ENCODE measurements around the gene UMAD1.
A peak's percentile ranks its signal among the peaks of the same experiment; 100 is the strongest.

Gene UMAD1

DNA sequence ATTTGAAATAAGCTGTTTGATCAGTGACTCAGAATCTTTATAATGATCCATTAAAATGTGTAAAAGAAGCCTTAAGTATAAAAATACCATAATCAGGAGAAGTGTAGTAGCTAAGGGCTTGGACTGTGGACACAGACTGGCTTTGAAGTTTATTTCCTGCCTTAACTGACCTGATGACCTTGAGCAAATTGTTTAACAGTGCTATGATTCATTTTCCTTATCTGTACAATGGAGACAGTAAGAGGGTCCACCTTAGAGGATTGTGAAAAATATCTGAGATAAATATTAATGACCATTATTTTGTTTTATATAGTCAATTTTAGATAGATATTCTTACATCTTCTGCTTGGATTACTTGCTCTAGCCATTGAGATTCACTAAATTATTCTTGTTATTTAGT is 91.2 kb downstream of the UMAD1 start:
- DNase-seq = no peak

DNA sequence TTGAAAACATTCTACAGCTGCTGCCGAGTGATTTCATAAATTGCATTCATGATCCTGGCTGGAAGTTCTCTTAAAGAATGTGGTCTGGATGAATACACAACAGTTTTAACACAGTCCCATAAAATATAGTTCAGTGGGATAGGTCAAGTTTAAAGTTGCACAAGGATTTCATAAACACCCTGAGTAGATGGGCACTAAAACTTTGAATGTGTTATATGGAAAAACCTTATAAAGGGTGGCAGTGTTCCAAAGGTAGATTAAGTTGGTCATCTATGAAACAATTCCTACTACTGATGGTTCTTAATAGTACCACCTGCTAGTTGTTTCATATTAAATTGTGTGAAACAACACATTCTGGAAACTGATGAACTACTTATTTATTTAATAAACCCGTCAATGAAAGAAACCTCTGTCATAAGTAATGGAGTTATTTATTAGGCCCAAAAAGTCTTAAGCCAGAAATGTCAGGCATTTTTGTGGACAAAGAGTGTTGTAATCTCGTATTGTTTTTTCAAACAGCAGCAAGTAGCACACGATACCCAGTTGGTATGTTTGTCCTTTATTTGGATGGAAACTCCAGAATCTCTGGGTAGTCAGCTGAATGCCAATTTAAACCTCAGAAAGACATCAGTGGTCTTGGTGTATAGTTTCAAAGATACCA is 92.2 kb downstream of the UMAD1 start:
- DNase-seq = peak; percentile 54

DNA sequence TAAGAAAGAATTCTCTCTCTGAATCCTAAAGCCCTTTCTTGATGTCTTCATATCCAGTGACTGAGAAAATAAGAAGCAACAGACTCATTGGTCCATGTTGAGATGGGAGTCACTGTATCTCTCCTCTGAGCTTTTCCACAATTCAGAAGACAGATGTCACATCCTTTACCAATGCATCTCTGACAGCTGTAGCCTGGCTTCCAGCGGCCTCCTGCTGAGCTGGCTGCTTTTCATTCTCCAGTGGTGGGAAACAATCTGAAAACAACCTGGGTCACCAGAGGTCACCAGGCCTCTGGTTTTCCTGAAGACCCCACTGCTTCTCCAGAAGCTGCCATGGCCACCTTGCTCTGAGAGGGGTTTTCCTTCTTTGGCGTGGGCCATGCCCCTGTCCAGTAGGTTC is 96.1 kb downstream of the UMAD1 start:
- no peak for DNase-seq

DNA sequence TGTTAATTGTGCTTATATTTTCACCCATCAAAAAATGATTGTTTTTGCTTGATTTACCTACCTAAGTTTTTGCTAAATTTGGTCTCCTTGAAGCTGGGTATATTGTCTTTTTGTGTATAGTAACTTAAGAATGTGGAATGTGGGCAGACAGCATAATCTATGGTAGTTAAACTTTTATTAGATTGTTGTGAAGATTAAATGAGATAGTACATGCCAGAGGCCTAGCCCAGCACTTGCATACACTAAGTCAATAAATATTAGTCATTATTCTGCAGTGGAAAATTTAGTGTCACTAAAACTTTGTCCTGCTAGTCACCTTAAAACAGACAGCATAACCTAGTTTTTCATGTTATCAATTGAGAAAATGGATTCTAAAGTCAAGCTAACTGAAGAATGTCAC is 97.1 kb downstream of the UMAD1 start:
- DNase-seq = no peak

DNA sequence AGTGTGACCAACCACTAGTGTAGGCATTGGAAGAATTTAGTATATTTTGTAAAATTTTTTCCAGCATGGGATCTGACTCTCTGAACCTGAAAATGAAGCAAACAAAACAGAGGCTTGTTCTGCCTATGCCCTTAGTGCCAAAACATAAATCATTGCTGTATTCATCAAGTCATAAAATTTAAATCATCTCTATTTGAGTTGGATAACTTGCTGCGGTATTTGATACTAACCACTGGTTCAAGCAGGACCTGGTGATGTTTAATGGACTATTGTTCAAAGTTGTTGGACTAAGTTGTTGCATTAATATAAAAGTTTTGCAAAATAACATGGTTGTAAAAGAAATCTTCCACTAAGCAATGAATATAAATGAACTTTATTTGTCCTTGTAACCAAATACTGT is 97.6 kb downstream of the UMAD1 start:
- DNase-seq = no peak

DNA sequence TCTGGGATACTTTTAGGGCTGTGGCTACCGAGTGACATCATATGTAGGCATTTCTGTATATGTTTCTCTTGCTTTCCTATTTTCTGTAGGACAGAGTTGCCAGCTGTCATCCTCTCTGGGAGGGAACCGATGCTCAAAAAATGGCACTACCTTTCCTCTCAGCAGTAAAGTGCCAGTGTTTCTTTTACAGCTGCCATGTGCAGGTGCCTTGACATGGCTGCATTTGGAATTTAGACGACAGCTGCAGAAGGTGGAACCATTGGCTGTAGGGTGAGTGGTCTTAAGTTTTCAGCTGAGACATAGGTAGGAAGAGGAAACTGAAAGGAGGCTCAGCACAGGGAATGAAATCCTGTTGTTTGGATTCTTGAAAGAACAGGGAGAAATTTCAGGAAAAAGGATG is 98.1 kb downstream of the UMAD1 start:
- no peak for DNase-seq

DNA sequence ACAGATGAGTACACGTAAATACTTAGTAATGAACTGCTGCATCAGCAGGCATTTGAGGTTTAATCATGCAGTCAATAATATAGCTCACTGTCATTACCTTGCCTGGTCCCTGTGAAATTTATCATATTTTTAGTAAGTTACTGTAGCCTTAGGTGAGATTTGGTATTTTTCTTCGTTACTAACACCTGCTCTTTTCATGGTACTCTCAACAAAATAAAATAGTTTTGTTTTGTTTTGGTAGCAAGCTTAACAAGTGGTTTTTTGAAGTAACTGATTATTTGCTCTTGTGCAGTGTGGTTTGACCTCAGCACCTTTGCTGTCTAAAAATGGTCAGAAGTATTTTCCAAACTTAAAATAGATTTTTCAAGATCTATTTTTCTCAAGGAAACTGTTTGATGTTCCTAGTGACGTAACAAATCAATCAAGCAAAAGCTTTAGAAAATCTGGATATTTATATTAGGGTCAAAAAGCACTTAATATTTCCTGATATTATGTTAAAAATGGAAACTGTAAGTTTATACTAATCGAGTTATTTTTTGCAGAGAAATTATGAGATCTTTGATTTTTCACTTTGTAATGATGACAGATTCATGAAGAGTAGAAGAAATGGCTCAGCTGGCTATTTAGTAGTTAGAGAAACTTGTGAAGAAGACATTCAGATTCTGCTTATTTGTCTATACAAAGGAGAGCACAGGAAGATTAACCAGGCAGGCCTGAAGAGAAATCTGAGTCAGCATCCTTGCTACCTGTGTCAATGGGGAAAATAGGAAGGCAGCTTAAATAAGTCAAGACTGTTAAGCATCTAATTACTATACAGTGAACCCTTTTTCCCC is 98.9 kb downstream of the UMAD1 start:
- DNase-seq = no peak

DNA sequence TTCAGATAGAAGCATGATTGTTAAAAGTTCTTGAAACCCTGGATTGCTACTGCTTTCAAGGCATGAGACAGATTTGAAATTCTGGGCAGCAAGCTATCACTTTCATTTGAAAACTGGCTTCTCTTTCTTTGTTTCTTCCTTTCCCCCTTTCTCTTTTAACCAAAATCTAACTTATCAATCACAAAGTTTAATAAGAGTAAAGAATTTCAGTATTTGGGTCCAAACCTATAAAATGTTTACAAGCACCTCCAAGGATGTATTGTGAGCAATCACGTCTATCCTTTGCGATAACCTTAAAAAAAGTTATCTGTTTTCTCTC is 99.4 kb downstream of the UMAD1 start:
- DNase-seq = no peak

DNA sequence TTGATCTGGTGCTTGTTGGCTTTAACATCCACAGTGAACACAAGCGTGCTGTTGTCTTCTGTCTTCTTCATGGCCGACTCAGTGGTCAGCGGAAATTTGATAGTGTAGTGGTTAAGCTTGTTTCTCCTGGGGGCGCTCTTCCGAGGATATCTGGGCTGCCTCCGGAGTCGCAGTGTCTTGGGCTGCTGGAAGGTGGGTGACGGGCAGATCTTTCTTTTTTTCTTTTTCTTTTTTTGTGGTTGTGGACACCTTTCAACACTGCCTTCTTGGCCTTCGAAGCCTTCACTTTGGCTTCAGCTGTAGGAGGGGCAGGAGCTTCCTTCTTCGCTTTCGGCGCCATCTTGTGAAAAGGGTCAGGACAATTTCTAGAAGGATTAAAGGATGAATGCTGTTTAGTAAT is 101.7 kb downstream of the UMAD1 start:
- DNase-seq = no peak

DNA sequence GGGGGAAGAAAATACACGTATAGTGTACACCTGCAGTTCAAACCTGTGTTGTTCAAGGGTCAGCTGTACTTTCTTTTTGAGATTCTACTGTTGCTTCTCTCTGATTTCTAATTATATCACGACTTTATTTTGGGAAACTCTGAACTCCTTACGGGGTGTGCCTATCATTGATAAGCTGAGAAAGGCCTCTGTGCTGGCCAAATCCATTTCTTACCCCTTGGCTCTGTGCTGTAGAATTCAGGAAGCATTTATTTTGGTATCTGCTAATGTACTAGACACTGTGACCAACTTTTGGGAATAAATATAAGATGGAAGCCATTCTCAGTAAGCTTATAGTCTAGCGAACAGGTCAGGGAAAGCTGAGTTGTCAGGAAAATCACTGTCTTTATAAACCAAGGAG is 104.7 kb downstream of the UMAD1 start:
- no peak for DNase-seq

DNA sequence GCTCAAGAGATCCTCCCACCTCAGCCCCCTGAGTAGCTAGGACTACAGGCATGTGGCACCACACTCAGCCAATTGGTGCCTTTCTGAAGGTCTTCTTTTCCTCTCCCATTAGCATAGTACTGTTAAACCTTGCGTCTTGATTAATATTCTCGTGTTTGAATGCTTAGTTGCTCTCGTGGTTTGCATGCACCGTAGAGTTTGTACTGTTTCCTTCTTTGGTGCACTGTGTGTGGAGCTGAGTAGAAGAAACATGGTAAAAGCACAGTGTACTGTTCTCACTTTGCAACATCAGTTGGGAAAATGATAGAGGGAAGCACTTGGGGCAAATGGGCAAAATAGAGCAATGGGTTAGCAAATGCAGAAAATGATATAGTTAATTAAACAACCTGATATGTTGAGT is 105.4 kb downstream of the UMAD1 start:
- DNase-seq = no peak

DNA sequence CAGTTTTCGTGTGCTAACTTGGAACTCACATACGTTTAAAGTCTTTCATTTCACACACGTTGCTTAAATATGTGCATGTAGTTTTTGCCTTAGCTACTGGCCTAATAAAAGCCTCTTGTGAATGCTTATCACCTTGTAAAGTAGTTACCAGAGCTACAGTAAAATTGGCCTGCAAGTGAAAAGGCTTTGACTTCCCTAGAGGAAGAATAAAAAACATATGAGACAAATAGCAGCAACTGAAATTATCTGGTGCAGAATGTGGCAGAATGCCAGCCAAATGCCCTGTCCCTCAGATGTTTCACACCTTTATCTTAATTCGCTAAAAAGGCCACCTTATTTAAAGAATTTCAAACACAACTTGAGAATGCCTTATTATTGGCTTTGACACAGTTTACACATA is 105.9 kb downstream of the UMAD1 start:
- DNase-seq = no peak

DNA sequence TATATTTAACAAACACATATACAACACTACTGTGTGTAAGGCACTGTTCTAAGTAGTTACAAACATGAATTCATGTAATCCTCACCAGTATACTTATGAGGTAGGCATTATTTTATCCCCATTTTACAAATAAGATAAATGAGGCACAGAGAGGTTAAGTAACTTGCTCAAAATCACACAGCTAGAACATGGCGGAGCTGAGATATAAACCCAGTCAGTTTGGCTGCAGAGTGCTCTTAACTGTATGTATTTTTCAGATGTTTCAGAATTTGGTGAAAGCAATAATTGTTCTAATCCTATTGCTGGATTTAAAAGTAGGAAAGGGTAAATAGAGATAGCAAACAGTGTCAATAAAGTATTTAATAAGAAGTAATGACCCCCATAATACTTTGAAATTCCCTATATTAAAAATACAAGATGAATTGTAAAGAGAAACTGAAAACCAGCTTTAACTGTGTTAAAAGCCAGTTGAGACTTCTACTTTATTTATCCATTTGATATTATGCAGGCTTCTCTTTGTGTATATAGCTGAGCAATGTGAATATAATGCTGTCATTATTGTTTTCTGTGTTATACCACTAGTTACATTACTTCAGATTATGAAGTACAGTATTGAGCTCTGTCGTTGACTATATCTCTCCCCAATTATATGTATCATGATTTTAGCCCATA is 110.2 kb downstream of the UMAD1 start:
- DNase-seq = no peak

DNA sequence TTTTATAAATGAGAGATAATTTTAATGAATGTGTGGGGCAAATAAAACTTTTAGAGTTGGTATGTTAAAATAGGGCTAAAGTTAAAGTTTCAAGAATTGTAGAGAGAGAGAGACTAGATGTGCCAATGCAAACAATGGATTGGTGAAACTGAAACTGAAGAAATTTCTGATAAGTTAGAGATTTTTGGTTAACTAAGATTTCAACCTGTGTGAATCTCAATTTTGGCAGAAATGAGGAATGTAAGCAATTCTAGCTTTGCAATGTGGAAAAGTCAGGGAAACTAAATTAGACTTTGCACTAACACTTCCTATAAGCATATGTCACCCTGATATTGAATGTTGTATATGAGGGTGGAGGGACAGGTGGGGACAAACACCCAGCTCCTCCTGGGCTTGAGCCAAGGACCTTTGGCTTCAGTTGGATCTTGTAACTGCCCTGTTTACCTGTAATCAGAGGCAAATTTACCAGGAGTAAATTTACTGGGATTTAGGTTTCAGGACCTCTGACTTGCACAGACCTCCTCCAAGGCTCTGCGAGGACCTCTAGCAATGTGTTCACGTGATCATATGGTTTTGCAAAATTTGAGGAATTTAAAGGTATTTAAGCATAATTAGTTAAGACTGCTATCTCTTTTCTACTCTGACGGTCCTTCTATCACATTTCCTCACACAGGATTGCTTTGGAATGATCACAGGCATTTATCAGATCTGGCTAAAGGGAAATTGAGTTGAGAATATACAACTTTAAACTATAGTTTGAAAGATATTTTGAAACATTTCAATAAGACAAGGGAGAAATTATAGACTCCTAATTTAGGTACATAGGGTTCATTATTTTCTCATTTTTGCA is 110.9 kb downstream of the UMAD1 start:
- DNase-seq = no peak

DNA sequence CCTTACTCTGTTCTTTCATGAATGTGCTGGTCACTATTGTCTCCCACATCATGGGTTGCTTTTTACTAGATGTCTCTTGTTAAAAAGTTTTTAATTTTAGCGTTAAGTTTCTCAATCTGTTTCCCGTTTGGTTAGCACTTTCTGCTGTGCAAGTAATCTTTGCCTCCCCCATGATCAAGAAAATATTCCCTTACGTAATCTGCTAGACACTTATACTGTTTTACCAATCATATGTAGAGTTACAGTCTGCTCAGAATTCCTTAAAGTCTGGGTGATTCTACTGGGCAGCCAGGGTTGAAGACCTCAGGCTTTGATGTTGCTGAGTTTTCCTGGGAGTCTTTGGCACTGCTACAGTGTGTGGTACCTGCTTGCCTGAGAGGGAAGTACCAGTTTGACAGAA is 116.0 kb downstream of the UMAD1 start:
- no peak for DNase-seq

DNA sequence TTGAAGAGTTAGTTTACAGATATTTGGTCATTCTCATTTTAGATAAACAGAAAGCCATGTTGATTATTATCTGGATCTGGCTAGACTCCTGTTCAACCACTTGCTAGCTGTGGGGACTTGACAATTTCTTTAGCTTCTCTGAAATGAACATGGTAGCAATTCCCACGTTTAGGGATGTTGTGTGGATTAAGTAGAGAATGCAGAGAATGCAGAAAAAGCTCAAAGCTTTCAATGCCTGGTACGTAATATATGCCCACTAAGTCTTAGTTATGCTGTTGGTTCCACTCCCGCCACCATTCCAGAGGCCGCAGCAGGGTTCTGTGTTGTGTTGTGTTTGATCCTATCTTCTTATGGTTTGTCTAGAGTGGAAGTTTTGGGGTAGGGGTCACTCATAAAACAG is 117.0 kb downstream of the UMAD1 start:
- no peak for DNase-seq

DNA sequence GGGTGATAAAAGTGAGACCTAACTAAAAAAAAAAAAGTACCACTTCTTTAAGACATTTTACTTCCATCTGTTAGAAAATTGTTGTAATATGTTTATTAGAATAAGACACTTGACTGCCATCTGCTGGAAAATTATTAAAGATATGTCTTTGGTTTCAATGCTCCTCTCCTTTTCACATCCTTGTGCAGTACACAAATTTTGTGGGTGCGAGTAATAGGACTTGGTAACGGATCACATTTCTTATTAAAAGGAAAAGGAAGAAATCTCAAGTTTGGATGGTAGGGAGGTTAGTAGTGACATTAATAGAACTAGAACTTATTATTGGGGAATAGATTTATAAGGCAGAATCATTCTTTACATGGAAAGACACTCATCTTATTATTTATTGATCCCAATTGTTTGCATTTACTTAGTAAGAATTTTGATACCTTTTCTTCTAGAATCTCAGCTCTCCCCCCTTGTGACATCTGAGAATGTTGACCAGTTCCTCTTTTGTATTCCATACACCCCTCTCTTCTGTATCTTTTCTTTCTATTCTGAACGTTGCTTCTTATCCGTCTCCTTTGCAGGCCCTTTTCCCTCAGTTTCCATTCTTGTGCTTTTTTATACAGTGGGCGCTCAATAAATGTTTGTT is 120.9 kb downstream of the UMAD1 start:
- DNase-seq = peak; percentile 58

DNA sequence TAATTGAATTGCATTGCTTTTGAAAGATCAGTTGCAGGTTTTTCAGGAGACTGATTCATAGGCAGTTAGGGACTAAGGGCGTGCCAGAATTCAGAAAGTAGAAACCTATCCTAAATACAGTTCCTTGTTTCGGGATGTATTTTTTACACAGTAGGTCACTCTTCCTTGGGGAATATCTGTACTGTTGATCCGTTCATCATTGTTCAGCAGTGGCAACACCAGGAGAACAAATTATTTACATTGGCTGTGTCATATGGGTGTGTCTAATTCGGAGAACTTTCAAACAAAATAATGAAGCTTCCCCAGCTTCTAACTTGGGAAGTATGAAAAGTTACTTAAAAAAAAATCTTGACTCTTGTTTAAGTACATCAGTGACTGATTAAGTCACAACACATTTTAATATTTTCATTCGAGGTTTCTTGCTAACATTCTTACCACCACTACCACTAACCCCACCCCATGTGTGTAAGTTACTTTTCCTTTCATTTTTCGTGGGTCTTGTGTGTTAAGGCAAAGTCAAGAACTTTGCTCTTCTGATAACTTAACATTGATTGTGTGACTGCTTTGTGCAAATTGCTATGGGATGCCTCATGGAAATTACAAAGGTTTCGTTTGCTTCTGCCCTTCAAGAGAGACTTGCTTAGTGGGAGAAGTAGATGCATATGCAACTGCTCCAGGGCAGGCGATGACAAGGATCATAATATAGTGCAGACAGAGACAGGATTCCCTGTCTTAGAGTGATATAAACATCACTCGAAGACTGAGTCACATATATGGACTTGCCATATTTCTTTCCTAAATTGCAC is 121.6 kb downstream of the UMAD1 start:
- peak; percentile 87 for DNase-seq

DNA sequence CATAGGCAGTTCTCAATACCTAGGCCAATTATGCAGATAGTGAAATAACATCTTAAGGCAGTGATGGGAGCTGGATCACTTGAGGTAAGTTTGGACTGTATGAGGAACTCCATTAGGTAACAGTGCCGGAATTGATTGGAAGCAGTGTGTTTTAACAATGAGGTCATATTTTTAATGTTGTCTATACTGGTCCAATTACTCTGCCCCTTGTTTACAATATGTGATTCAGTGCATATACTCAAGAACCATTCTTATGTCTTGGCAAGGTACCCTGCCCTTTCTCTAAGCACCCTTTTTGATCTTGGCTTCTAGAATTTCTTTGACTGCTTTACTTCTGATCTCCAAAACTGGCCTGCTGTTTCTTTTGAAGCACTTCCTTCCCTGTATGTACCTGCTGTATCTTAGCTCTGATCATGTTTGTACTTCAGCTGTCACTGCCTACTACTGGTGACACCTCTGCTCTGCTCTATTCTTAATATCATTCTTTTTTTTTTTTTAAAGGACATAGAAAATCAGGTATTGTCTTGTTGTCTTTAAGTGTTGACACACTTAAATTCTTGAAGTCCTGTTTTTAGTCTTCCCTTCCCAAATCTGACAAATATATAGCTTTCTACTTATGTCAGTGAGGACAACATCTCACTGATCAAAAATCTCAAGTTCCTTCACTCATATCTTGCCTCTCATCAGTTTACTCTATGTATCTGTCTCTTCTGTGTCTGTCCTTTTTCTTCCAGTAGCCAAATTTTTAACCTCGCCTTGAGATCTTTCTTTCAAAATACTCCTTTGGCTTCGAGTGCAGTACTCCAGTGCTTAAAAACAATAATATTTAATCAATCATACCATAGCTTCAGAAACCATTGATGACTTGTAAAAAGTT is 124.2 kb downstream of the UMAD1 start:
- DNase-seq = no peak

DNA sequence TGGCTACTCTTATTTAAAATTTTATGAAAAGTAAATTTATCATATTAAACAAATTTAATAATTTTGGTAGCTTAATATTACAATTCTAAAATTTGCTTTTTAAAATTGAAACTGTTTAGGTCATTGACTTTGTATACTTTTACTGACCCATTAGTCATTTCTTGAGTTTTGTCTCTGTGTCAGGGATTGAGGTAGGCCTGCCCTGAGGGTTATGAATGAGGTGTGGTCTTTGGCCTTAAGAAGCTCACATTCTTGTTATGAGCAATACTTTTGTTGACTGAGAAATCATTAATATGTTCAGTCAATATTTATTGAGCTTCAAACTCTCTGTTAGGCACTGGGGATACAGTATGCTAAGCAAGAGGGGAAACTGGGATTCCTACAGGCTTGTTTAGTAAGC is 124.9 kb downstream of the UMAD1 start:
- no peak for DNase-seq

DNA sequence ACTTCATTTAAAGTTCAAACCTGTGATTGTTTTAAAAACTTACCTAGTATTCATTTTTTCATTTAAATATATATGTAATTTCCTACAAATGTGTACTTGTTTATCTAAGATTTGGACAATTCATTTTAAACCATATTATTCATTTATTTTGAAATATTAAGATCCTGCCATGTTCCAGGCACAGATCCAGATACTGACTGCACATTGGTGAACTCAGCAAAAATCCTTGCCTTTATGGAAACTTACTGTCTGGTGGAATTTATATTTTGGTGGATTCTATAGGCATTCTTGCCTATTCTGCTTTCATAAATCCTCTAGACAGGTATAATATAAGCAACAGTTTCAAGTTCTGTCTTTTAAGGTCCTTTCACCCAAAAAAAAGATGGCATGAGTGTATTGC is 126.1 kb downstream of the UMAD1 start:
- DNase-seq = no peak

Data from fibroblast of skin of abdomen (primary cell).